Cardiac fibroblast (primary cell): ENCODE results near the gene TRA2B.

Experiments used
- DNase-seq, 2 donors: peaks; one replicate each; pipeline versions ENCODE4 v3.0.0 to v3.0.0-alpha.2; 2010; ENCODE audit warnings: low read depth in 2 of 2
- H3K4me3 ChIP-seq, 2 donors: replicated peaks in 1 of 2; 1 replicate in 1 of 2; 2 replicates in 1 of 2; pipeline ENCODE4 v1.5.1; 2011; ENCODE audit warnings: low read depth in 2 of 2, low read length in 2 of 2, mild to moderate bottlenecking in 2 of 2, moderate library complexity in 1 of 2
- CTCF ChIP-seq: IDR thresholded peaks from one replicate; pipeline ENCODE4 v1.5.1; 2011; ENCODE audit warnings: low read depth, mild to moderate bottlenecking, low read length, inconsistent platforms

The TRA2B gene

GRCh38 chr3:185942907-185943759, 5.3 kb upstream of the TRA2B start:
- peak; percentile 85 to 89 for DNase-seq
- peak; percentile 100 for TF ChIP-seq CTCF
- peak overlapping the region in 1 of 2 donors; percentile 8 for H3K4me3 ChIP-seq

GRCh38 chr3:185942396-185942795, 4.6 kb upstream of the TRA2B start:
- no peak for DNase-seq
- no peak for TF ChIP-seq CTCF
- no peak overlapping the region for H3K4me3 ChIP-seq

- H3K4me3 ChIP-seq: no peak overlapping the region
- no peak for DNase-seq
- no peak for TF ChIP-seq CTCF
Measured at GRCh38 chr3:185940951-185941350, 3.1 kb upstream of the TRA2B start.

GRCh38 chr3:185939721-185940120, 1.9 kb upstream of the TRA2B start:
- no peak overlapping the region for H3K4me3 ChIP-seq
- TF ChIP-seq CTCF: no peak
- DNase-seq: no peak

- no peak for TF ChIP-seq CTCF
- peak; percentile 89 to 92 for DNase-seq
- peak overlapping the region; percentile 71 to 97 for H3K4me3 ChIP-seq
Measured at GRCh38 chr3:185936814-185937688, 763 bp downstream of the TRA2B start.

GRCh38 chr3:185936273-185936629, 1.6 kb downstream of the TRA2B start:
- peak overlapping the region; percentile 71 to 97 for H3K4me3 ChIP-seq
- TF ChIP-seq CTCF: no peak

More at GRCh38 chr3:185936273-185936629, 1.6 kb downstream of the TRA2B start:
- DNase-seq: no peak
